SK-N-SH (cell line): ENCODE measurements around the gene CAPRIN2. TPM values are rescaled to one million over a fixed set of nuclear protein-coding genes. Genes with fewer than 3 reads are reported as not detected.

Experiments used
- CTCF ChIA-PET: fragments of 300-600, 350-600 bp; formaldehyde crosslinking; extraction: SDS; loops from one replicate; lab custom pipeline; 2021; lab: Yijun Ruan, JAX
- POLR2A ChIA-PET: fragments of 350-600 bp; sonication (Branson Sonifier 250); formaldehyde crosslinking; extraction: SDS; loops from one replicate; lab custom pipeline; 2020; ENCODE audit warnings: antibody characterized with exemption, inconsistent platforms; lab: Yijun Ruan, JAX
- DNase-seq: peaks from one replicate; pipeline ENCODE4 v3.0.0; 2012
- H2AFZ ChIP-seq: fragments of 200-600 bp; sonication (generic); 2 replicates; pipeline ENCODE4 v1.8.1; 2016; ENCODE audit warnings: antibody characterized with exemption, mild to moderate bottlenecking, low read depth
- H3F3A ChIP-seq: fragments of 200-600 bp; sonication (generic); replicated peaks from 2 replicates; pipeline ENCODE3; 2016; ENCODE audit warnings: antibody characterized with exemption, mild to moderate bottlenecking; ENCODE audit not compliant: insufficient read depth
- H3K27ac ChIP-seq, 2 experiments: fragments of 200-500 bp in 1 of 2; fragments of 200-600 bp in 1 of 2; sonication (Bioruptor generic) in 1 of 2; sonication (generic), shearing (Covaris generic) in 1 of 2; 2 replicates each; pipeline versions ENCODE4 v1.5.1 to v1.6.1; 2014 to 2016; ENCODE audit warnings: low read depth in 2 of 2, inconsistent platforms in 1 of 2, low read length in 1 of 2, mild to moderate bottlenecking in 1 of 2, mixed read lengths in 1 of 2
- H3K27me3 ChIP-seq: fragments of 200-600 bp; sonication (generic), shearing (Covaris generic); 2 replicates; pipeline ENCODE4 v1.6.1; 2016; ENCODE audit warnings: mixed run types; ENCODE audit not compliant: insufficient read depth
- H3K36me3 ChIP-seq, 2 experiments: fragments of 200-500 bp in 1 of 2; fragments of 200-600 bp in 1 of 2; sonication (Bioruptor generic) in 1 of 2; sonication (generic) in 1 of 2; replicated peaks in 1 of 2; 2 replicates each; pipeline versions ENCODE3 to v1.5.1; 2014 to 2016; ENCODE audit warnings: low read length in 1 of 2, mild to moderate bottlenecking in 1 of 2; ENCODE audit not compliant: insufficient read depth in 2 of 2, control insufficient read depth in 1 of 2
- H3K4me1 ChIP-seq, 2 experiments: fragments of 200-500 bp in 1 of 2; fragments of 200-600 bp in 1 of 2; sonication (Bioruptor generic) in 1 of 2; sonication (generic), shearing (Covaris generic) in 1 of 2; 2 replicates each; pipeline versions ENCODE4 v1.5.1 to v1.6.1; 2014 to 2016; ENCODE audit warnings: low read depth in 1 of 2, low read length in 1 of 2, mixed run types in 1 of 2; ENCODE audit not compliant: insufficient read depth in 2 of 2, control insufficient read depth in 1 of 2
- H3K4me2 ChIP-seq: fragments of 200-600 bp; sonication (generic), shearing (Covaris generic); 2 replicates; pipeline ENCODE4 v1.6.1; 2017; ENCODE audit warnings: mixed run types
- H3K4me3 ChIP-seq, 2 experiments: fragments of 200-500 bp in 1 of 2; fragments of 200-600 bp in 1 of 2; sonication (Bioruptor generic) in 1 of 2; sonication (generic), shearing (Covaris generic) in 1 of 2; 2 replicates each; pipeline versions ENCODE4 v1.5.1 to v1.8.1; 2014 to 2016; ENCODE audit warnings: low read depth in 2 of 2, inconsistent platforms in 1 of 2, low read length in 1 of 2, mild to moderate bottlenecking in 1 of 2, mixed read lengths in 1 of 2, moderate library complexity in 1 of 2
- H3K79me2 ChIP-seq: fragments of 200-600 bp; sonication (generic); 2 replicates; pipeline ENCODE4 v1.8.1; 2017; ENCODE audit warnings: mild to moderate bottlenecking; ENCODE audit not compliant: insufficient read depth
- H3K9ac ChIP-seq: fragments of 200-600 bp; sonication (generic); 2 replicates; pipeline ENCODE4 v1.6.1; 2017; ENCODE audit warnings: mixed run types
- H3K9me2 ChIP-seq: fragments of 200-600 bp; sonication (generic); 2 replicates; pipeline ENCODE4 v1.6.1; 2017; ENCODE audit warnings: mixed run types
- H3K9me3 ChIP-seq: fragments of 200-600 bp; sonication (generic); 2 replicates; pipeline ENCODE4 v1.6.1; 2017; ENCODE audit warnings: mixed run types, mild to moderate bottlenecking, moderate library complexity
- H4K20me1 ChIP-seq: fragments of 200-600 bp; sonication (generic); 2 replicates; pipeline ENCODE4 v1.6.1; 2017; ENCODE audit warnings: mild to moderate bottlenecking, mixed run types; ENCODE audit not compliant: insufficient read depth
- CTCF ChIP-seq: fragments of 200-600 bp; sonication (generic); IDR thresholded peaks from 2 replicates; pipeline ENCODE4 v1.6.1; 2017; ENCODE audit warnings: antibody characterized with exemption, mild to moderate bottlenecking, moderate library complexity
- ELF1 ChIP-seq: IDR thresholded peaks from 2 replicates; pipeline ENCODE4 v1.4.0; 2012
- EP300 ChIP-seq, 2 experiments: IDR thresholded peaks; 2 replicates each; pipeline versions ENCODE4 v1.4.0 to v1.6.1; 2012; ENCODE audit warnings: borderline replicate concordance in 1 of 2, low read depth in 1 of 2, low read length in 1 of 2
- EZH2phosphoT487 ChIP-seq: fragments of 200-600 bp; sonication (generic); IDR thresholded peaks from 2 replicates; pipeline ENCODE4 v1.6.1; 2017; ENCODE audit warnings: low read depth, mixed run types, mild to moderate bottlenecking, antibody characterized with exemption, moderate library complexity, borderline replicate concordance
- FOSL2 ChIP-seq: IDR thresholded peaks from 2 replicates; pipeline ENCODE4 v1.4.0; 2012; ENCODE audit warnings: low read depth, mild to moderate bottlenecking, moderate library complexity, borderline replicate concordance
- FOXJ3 ChIP-seq: sonication (generic); formaldehyde crosslinking; IDR thresholded peaks from 2 replicates; pipeline ENCODE4 v1.5.1; 2020; ENCODE audit warnings: mild to moderate bottlenecking, missing genetic modification reagents
- GATA2 ChIP-seq: sonication (generic); formaldehyde crosslinking; IDR thresholded peaks from 2 replicates; pipeline ENCODE4 v1.5.0; 2020; ENCODE audit warnings: mild to moderate bottlenecking, missing genetic modification reagents
- JUND ChIP-seq: IDR thresholded peaks from 2 replicates; pipeline ENCODE4 v1.4.0; 2012
- MAX ChIP-seq: IDR thresholded peaks from 2 replicates; pipeline ENCODE4 v1.4.0; 2012; ENCODE audit warnings: low read depth
- MEF2A ChIP-seq: IDR thresholded peaks from 2 replicates; pipeline ENCODE4 v1.4.0; 2012; ENCODE audit warnings: low read depth, borderline replicate concordance
- NFIC ChIP-seq: IDR thresholded peaks from 2 replicates; pipeline ENCODE4 v1.4.0; 2012; ENCODE audit warnings: borderline replicate concordance
- NRF1 ChIP-seq: IDR thresholded peaks from 2 replicates; pipeline ENCODE4 v1.6.1; 2012; ENCODE audit warnings: low read depth, mild to moderate bottlenecking, low read length
- PBX3 ChIP-seq: IDR thresholded peaks from 2 replicates; pipeline ENCODE4; 2012
- POLR2AphosphoS5 ChIP-seq: IDR thresholded peaks from 2 replicates; pipeline ENCODE4 v1.6.1; 2012; ENCODE audit warnings: low read depth, low read length
- REST ChIP-seq: IDR thresholded peaks from 2 replicates; pipeline ENCODE4 v1.6.1; 2012; ENCODE audit warnings: mild to moderate bottlenecking, low read depth, low read length, moderate library complexity
- RXRA ChIP-seq: IDR thresholded peaks from 2 replicates; pipeline ENCODE4 v1.4.0; 2012; ENCODE audit warnings: low read depth, mild to moderate bottlenecking, borderline replicate concordance
- SMC3 ChIP-seq: IDR thresholded peaks from 2 replicates; pipeline ENCODE4 v1.6.1; 2012; ENCODE audit warnings: low read depth, low read length, improper control_type of control experiment
- TAF1 ChIP-seq: IDR thresholded peaks from 2 replicates; pipeline ENCODE4 v1.6.1; 2012; ENCODE audit warnings: low read depth, mild to moderate bottlenecking, low read length, moderate library complexity, borderline replicate concordance
- USF1 ChIP-seq: IDR thresholded peaks from 2 replicates; pipeline ENCODE4 v1.4.0; 2012; ENCODE audit warnings: low read depth, borderline replicate concordance
- USF2 ChIP-seq: fragments of 150-350 bp; IDR thresholded peaks from 2 replicates; pipeline ENCODE4 v1.6.1; 2017; ENCODE audit warnings: antibody characterized with exemption, low read length, low read depth, borderline replicate concordance
- YY1 ChIP-seq: IDR thresholded peaks from 2 replicates; pipeline ENCODE4 v1.4.0; 2012; ENCODE audit warnings: low read depth, mild to moderate bottlenecking
- ZBTB33 ChIP-seq: IDR thresholded peaks from 2 replicates; pipeline ENCODE4 v1.4.0; 2012; ENCODE audit warnings: low read depth, borderline replicate concordance
- WGBS: methylation state at CpG from one replicate; pipeline ENCODE4 v1.1.6; 2017; ENCODE audit warnings: low lambda C conversion rate; 5-methylcytosine and 5-hydroxymethylcytosine counted together
- polyA plus RNA-seq, 3 experiments: library from polyadenylated mRNA; depleted of rRNA; stranded (reverse); fragments of >200 nt; gene quantifications; 2 replicates each; pipeline ENCODE4 v1.2.3, GENCODE V29; 2012

CAPRIN2 gene
- polyA plus RNA-seq, 1 of the 3 experiments (the other 2 are of a cell fraction) = 21.4 TPM

- ChIA-PET POLR2A (no interaction called here), CTCF (interaction anchor here (0.6 to 1.5 kb wide), 4 partner anchors 10 to 377 kb away, joined by 3 to 4 read pairs (median 4); no protein-coding TSS in a partner anchor)
- Histone ChIP-seq H3K4me1 (no peaks in the 10 kb centered on the region), H3K27me3 (no peaks in the 10 kb centered on the region), H3K9me3 (no peaks in the 10 kb centered on the region), H3K9ac (no peak overlapping the region), H4K20me1 (no peaks in the 10 kb centered on the region), H3K36me3 (peaks cover 76 to 91% of the 10 kb centered on the region in 2 experiments), H3K4me2 (no peak overlapping the region), H2AFZ (no peak overlapping the region), H3F3A (no peaks in the 10 kb centered on the region), H3K4me3 (no peak overlapping the region), H3K79me2 (peaks cover 35% of the 10 kb centered on the region), H3K9me2 (no peaks in the 10 kb centered on the region), H3K27ac (no peak overlapping the region)
- WGBS = 75% methylated on average over 1 of the region's 1 CpG
- no peak for DNase-seq
- no peak for TF ChIP-seq NFIC
- TF ChIP-seq REST = no peak
- no peak for TF ChIP-seq USF1
- TF ChIP-seq FOSL2 = peak; percentile 7; the same call in 1 of the 2 replicates
- TF ChIP-seq SMC3 = no peak
- no peak for TF ChIP-seq EP300 (IDR thresholded peaks at IDR 0.05; ENCODE audit: borderline replicate concordance in 1 of 2, low read depth in 1 of 2, low read length in 1 of 2)
- no peak for TF ChIP-seq TAF1
- peak; percentile 55; the same call in 1 of the 2 replicates for TF ChIP-seq PBX3
- TF ChIP-seq MEF2A = no peak
- TF ChIP-seq NRF1 = no peak
- no peak for TF ChIP-seq GATA2 (CRISPR knock-in tag)
- no peak for TF ChIP-seq USF2
- no peak for TF ChIP-seq CTCF
- no peak for TF ChIP-seq EZH2phosphoT487
- no peak for TF ChIP-seq ZBTB33
- no peak for TF ChIP-seq YY1
- no peak for TF ChIP-seq FOXJ3 (CRISPR knock-in tag)
- no peak for TF ChIP-seq MAX
- no peak for TF ChIP-seq RXRA
- 0 out of 2 replicates have a peak, but pooled peaks have one; percentile 17 for TF ChIP-seq JUND
- TF ChIP-seq ELF1 = no peak
- TF ChIP-seq POLR2AphosphoS5 = no peak
These were observed 35.7 kb downstream of the CAPRIN2 start for GRCh38 chr12:30719060-30719459.
